KMS-11 (cell line): ENCODE results near the gene PRDM2.

ENCODE experiments used
- H2AFZ ChIP-seq: fragments of 200-600 bp; sonication (generic); 2 replicates; pipeline ENCODE4 v1.6.1; 2016; ENCODE audit warnings: antibody characterized with exemption, mixed run types, low read depth
- H3K27ac ChIP-seq: fragments of 200-600 bp; sonication (generic); 2 replicates; pipeline ENCODE4 v1.6.1; 2016; ENCODE audit warnings: mild to moderate bottlenecking, mixed run types
- H3K27me3 ChIP-seq: fragments of 200-600 bp; sonication (generic); 2 replicates; pipeline ENCODE4 v1.6.1; 2017; ENCODE audit warnings: mild to moderate bottlenecking, low read depth, mixed run types, moderate library complexity; ENCODE audit not compliant: insufficient read depth
- H3K36me3 ChIP-seq: fragments of 200-600 bp; sonication (generic); 2 replicates; pipeline ENCODE4 v1.6.1; 2017; ENCODE audit warnings: mild to moderate bottlenecking, mixed run types; ENCODE audit not compliant: insufficient read depth
- H3K4me1 ChIP-seq: fragments of 200-600 bp; sonication (generic); 2 replicates; pipeline ENCODE4 v1.6.1; 2016; ENCODE audit warnings: mild to moderate bottlenecking, low read depth, mixed run types; ENCODE audit not compliant: poor library complexity, severe bottlenecking
- H3K4me2 ChIP-seq: fragments of 200-600 bp; sonication (generic); 2 replicates; pipeline ENCODE4 v1.7.0; 2016; ENCODE audit warnings: mild to moderate bottlenecking, mixed run types
- H3K4me3 ChIP-seq: fragments of 200-600 bp; sonication (generic); IDR thresholded peaks from 2 replicates; pipeline ENCODE4 v1.6.1; 2017; ENCODE audit warnings: low read depth, low read length, mixed read lengths; ENCODE audit not compliant: insufficient read depth
- H3K79me2 ChIP-seq: fragments of 200-600 bp; sonication (generic); 2 replicates; pipeline ENCODE4 v1.6.1; 2016; ENCODE audit warnings: low read depth, mixed run types; ENCODE audit not compliant: insufficient read depth
- H3K9ac ChIP-seq: fragments of 200-600 bp; sonication (generic); 2 replicates; pipeline ENCODE4 v1.6.1; 2016; ENCODE audit warnings: mild to moderate bottlenecking, mixed run types
- H4K20me1 ChIP-seq: fragments of 200-600 bp; sonication (generic); 2 replicates; pipeline ENCODE4 v1.6.1; 2016; ENCODE audit warnings: mild to moderate bottlenecking, mixed run types; ENCODE audit not compliant: insufficient read depth
- TF ChIP-seq, protein P1 (sequence below): fragments of 200-600 bp; sonication (generic); conservative IDR thresholded peaks from 2 replicates; pipeline ENCODE4 v1.6.1; 2017; ENCODE audit warnings: low read depth, mild to moderate bottlenecking, antibody characterized with exemption, low read length, moderate library complexity, mixed read lengths

The PRDM2 gene

DNA sequence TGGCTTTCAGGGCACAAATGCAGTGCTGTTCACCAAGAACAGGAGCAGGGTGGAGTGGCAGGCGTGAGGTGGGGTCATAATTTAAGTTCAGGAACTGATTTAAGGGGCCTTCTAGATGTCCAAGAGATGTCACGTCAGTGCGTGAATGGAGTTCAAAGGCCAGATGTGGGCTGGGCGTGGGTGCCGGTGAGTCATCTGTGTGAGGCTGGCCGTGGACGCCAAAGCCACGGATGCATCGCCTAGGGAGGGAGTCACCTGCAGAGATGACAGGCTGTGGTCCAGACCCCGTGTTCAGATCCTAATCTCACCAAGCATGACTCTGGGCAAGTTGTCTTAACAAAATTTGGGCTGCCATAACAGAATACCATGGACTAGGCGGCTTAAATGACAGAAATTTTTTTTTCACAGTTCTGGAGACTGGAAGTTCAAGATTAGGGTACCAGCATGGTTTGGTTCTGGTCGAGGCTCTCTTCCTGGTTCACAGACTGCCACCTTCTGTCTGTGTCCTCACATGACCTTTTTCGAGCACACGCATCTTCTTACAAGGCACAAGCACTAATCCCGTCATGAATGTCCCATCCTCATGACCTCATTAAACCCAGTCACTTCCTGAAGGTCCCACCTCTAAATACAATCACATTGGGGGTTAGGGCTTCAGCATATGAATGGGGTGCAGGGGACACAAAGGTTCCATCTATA is 109.6 kb downstream of the PRDM2 start:
- no peak overlapping the region for H3K4me3 ChIP-seq
- H3K9ac ChIP-seq, result no peak overlapping the region
- H3K27me3 ChIP-seq, result no peaks in the 10 kb centered on the region
- no peaks in the 10 kb centered on the region for H3K36me3 ChIP-seq
- H3K27ac ChIP-seq, result no peak overlapping the region
- H4K20me1 ChIP-seq, result no peaks in the 10 kb centered on the region
- TF ChIP-seq, protein P1, sequence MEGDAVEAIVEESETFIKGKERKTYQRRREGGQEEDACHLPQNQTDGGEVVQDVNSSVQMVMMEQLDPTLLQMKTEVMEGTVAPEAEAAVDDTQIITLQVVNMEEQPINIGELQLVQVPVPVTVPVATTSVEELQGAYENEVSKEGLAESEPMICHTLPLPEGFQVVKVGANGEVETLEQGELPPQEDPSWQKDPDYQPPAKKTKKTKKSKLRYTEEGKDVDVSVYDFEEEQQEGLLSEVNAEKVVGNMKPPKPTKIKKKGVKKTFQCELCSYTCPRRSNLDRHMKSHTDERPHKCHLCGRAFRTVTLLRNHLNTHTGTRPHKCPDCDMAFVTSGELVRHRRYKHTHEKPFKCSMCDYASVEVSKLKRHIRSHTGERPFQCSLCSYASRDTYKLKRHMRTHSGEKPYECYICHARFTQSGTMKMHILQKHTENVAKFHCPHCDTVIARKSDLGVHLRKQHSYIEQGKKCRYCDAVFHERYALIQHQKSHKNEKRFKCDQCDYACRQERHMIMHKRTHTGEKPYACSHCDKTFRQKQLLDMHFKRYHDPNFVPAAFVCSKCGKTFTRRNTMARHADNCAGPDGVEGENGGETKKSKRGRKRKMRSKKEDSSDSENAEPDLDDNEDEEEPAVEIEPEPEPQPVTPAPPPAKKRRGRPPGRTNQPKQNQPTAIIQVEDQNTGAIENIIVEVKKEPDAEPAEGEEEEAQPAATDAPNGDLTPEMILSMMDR, result no peak
- H3K4me2 ChIP-seq, result no peak overlapping the region
- H3K79me2 ChIP-seq, result no peaks in the 10 kb centered on the region
- H3K4me1 ChIP-seq, result no peaks in the 10 kb centered on the region
- H2AFZ ChIP-seq, result no peak overlapping the region

DNA sequence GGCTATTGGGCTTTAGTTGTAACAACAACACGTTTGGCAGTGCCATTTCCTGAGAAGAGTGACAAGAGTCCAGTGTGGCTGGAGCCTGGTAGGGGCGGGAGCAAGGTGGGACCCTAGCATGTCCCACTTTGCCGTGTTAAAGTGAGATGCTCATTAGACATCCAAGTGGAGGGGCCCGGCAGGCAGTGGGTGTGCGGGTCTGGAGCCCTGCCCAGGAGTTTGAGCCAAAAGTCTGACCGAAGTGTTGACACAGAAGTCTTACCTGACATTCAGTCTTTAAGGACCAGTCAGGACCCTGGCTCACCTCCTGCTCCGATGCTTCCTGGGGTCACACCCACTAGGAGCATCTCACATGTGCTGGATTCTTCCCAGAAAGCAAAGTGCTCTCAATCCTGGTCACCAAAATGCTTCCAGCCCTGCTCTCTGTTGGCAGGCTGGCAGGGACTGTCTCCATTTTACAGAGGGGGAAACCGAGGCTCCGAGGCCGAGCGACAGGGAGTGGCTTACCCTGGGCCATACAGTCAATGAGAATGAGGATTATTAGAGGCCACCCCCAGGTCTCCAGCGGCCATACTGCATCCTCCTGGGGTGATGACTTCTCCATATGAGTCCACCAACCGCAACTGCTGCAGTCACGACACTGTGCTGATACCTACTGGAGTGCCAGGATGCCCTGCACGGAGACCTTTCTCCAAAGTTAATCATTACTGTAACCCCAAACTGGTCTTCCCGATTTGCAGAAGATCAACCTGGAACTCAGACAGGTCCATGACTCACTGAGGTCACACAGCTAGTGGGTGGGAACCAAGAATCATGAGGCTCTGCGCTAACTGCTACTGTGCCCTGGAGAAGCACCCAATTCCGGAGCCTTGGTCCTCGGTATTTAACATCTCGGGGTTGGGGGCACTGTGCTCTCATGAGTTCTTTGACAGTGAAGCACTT is 112.7 kb downstream of the PRDM2 start:
- TF ChIP-seq, protein P1, result no peak

DNA sequence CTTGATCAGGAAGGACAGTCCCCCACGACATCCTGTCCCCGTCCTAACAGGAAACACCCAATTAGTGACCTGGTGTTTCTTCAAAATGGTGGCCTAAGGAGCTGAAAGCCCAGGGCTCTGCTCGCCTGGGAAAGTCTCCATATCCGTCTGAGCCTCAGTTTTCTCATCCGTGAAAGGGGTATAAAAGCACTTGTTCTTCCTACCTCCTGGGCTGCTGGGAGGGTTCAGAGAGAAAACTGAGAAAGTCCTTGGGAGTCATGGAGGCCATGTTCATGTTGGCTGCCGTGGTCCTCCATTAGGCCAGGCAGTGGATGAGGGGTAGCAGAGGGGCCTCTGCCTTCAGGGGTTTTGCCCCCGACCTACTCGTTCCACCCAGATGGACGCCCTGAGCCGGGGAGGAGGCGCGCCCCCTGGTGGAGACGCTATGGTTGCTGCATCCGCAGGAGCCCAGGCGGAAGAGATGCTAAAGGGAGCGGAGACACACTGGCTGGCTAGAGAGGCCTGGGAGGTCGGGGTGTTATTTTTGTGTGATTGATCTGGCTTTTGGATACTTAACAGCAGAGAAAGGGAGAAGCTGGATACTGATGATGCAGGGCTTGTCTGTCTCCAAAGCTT is 113.5 kb downstream of the PRDM2 start:
- Histone ChIP-seq H3K9ac (no peak overlapping the region), H3K4me1 (no peaks in the 10 kb centered on the region), H3K4me2 (no peak overlapping the region), H4K20me1 (no peaks in the 10 kb centered on the region), H2AFZ (no peak overlapping the region), H3K4me3 (no peak overlapping the region), H3K27ac (no peak overlapping the region), H3K36me3 (no peaks in the 10 kb centered on the region), H3K27me3 (no peaks in the 10 kb centered on the region), H3K79me2 (no peaks in the 10 kb centered on the region)
- TF ChIP-seq, protein P1, result no peak

More for the DNA sequence above, 112.7 kb downstream of the PRDM2 start:
- Histone ChIP-seq H2AFZ (no peak overlapping the region), H3K36me3 (no peaks in the 10 kb centered on the region), H4K20me1 (no peaks in the 10 kb centered on the region), H3K79me2 (no peaks in the 10 kb centered on the region), H3K4me3 (no peak overlapping the region), H3K9ac (no peak overlapping the region), H3K4me2 (no peak overlapping the region), H3K27me3 (no peaks in the 10 kb centered on the region), H3K27ac (no peak overlapping the region), H3K4me1 (no peaks in the 10 kb centered on the region)

DNA sequence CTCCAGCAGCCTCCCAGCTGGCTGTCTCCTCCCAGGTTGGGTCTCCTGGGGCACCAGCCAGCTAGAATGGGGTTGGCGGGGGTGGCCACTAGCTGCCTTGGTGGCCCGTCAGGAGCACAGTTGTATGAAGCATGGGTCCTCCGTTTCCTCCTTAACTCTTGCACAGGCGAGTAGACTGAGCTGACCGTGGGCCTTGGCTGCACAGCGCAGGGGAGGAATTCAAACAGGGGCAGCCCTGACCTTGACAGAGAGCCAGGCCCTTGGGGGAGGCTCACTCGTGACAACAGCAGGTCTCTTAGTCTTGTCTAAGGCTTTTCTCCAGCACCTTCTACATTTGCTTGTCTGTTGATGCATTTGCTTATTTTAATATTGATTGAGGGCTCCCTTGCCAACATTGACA is 114.1 kb downstream of the PRDM2 start:
- H3K9ac ChIP-seq, result no peak overlapping the region
- H3K4me3 ChIP-seq, result no peak overlapping the region
- TF ChIP-seq, protein P1, result no peak
- H3K79me2 ChIP-seq, result no peaks in the 10 kb centered on the region
- H2AFZ ChIP-seq, result no peak overlapping the region
- no peaks in the 10 kb centered on the region for H3K27me3 ChIP-seq
- no peak overlapping the region for H3K27ac ChIP-seq
- H3K36me3 ChIP-seq, result no peaks in the 10 kb centered on the region
- no peak overlapping the region for H3K4me2 ChIP-seq
- no peaks in the 10 kb centered on the region for H3K4me1 ChIP-seq
- H4K20me1 ChIP-seq, result no peaks in the 10 kb centered on the region
